Nephron progenitor cell (in vitro differentiated cells): Measurements from ENCODE around the gene DAPP1.

Experiments used
- DNase-seq: peaks from one replicate; pipeline ENCODE4 v3.0.0; 2021
- H3K27ac Mint-ChIP-seq: 2 replicates; pipeline ENCODE4 v1.8.0; 2021; ENCODE audit warnings: mild to moderate bottlenecking, moderate library complexity, mixed read lengths
- H3K27me3 Mint-ChIP-seq: 2 replicates; pipeline ENCODE4 v1.8.0; 2021; ENCODE audit warnings: mild to moderate bottlenecking, low read depth, mixed read lengths; ENCODE audit not compliant: poor library complexity
- H3K36me3 Mint-ChIP-seq: 2 replicates; pipeline ENCODE4 v1.8.0; 2021; ENCODE audit warnings: low read depth, mixed read lengths
- H3K4me1 Mint-ChIP-seq: 2 replicates; pipeline ENCODE4 v1.8.0; 2021; ENCODE audit warnings: mixed read lengths
- H3K4me3 Mint-ChIP-seq: 2 replicates; pipeline ENCODE4 v1.8.0; 2021; ENCODE audit warnings: mild to moderate bottlenecking, moderate library complexity, mixed read lengths
- H3K9me3 Mint-ChIP-seq: 2 replicates; pipeline ENCODE4 v1.8.0; 2021; ENCODE audit warnings: mild to moderate bottlenecking, moderate library complexity, mixed read lengths
- CTCF ChIP-seq: fragments of 200-600 bp; sonication (generic); IDR thresholded peaks from 2 replicates; pipeline ENCODE4 v1.5.0; 2021; ENCODE audit warnings: antibody characterized with exemption

DAPP1 gene

GRCh38 chr4:99808260-99808857 is 8.3 kb upstream of the DAPP1 start:
- H3K36me3 Mint-ChIP-seq: no peaks in the 10 kb centered on the region
- peak; percentile 81 for TF ChIP-seq CTCF
- peak; percentile 72 for DNase-seq
- no peaks in the 10 kb centered on the region for H3K9me3 Mint-ChIP-seq
- peaks cover 13% of the 10 kb centered on the region for H3K27me3 Mint-ChIP-seq
- no peak overlapping the region for H3K27ac Mint-ChIP-seq
- no peak overlapping the region for H3K4me3 Mint-ChIP-seq
- peaks cover 14% of the 10 kb centered on the region for H3K4me1 Mint-ChIP-seq

- no peak for TF ChIP-seq CTCF
- H3K4me1 Mint-ChIP-seq: peaks cover 4% of the 10 kb centered on the region
- no peak overlapping the region for H3K27ac Mint-ChIP-seq
- H3K9me3 Mint-ChIP-seq: no peaks in the 10 kb centered on the region
- H3K27me3 Mint-ChIP-seq: peaks cover 13% of the 10 kb centered on the region
- no peak for DNase-seq
- H3K36me3 Mint-ChIP-seq: no peaks in the 10 kb centered on the region
- no peak overlapping the region for H3K4me3 Mint-ChIP-seq
Observed at GRCh38 chr4:99809326-99809725, 7.3 kb upstream of the DAPP1 start.

GRCh38 chr4:99810536-99810935 is 6.1 kb upstream of the DAPP1 start:
- H3K4me3 Mint-ChIP-seq: no peak overlapping the region
- no peak for DNase-seq

GRCh38 chr4:99811117-99811516 is 5.5 kb upstream of the DAPP1 start:
- H3K36me3 Mint-ChIP-seq: no peaks in the 10 kb centered on the region
- H3K27me3 Mint-ChIP-seq: peaks cover 19% of the 10 kb centered on the region
- H3K9me3 Mint-ChIP-seq: no peaks in the 10 kb centered on the region
- no peak overlapping the region for H3K27ac Mint-ChIP-seq
- TF ChIP-seq CTCF: no peak
- peaks cover under 1% of the 10 kb centered on the region for H3K4me1 Mint-ChIP-seq
- no peak overlapping the region for H3K4me3 Mint-ChIP-seq
- no peak for DNase-seq

More at GRCh38 chr4:99810536-99810935, 6.1 kb upstream of the DAPP1 start:
- Mint-ChIP-seq H3K27me3 (peaks cover 19% of the 10 kb centered on the region), H3K27ac (no peak overlapping the region), H3K36me3 (no peaks in the 10 kb centered on the region), H3K9me3 (no peaks in the 10 kb centered on the region), H3K4me1 (no peaks in the 10 kb centered on the region)
- no peak for TF ChIP-seq CTCF

- H3K4me1 Mint-ChIP-seq: peaks cover 8% of the 10 kb centered on the region
- peaks cover 15% of the 10 kb centered on the region for H3K27me3 Mint-ChIP-seq
- no peaks in the 10 kb centered on the region for H3K36me3 Mint-ChIP-seq
- no peak overlapping the region for H3K4me3 Mint-ChIP-seq
- no peak for DNase-seq
- no peaks in the 10 kb centered on the region for H3K9me3 Mint-ChIP-seq
- no peak overlapping the region for H3K27ac Mint-ChIP-seq
- TF ChIP-seq CTCF: peak; percentile 36
Observed at GRCh38 chr4:99811850-99812249, 4.8 kb upstream of the DAPP1 start.

GRCh38 chr4:99815597-99816011 is 1.0 kb upstream of the DAPP1 start:
- no peak overlapping the region for H3K27ac Mint-ChIP-seq
- H3K36me3 Mint-ChIP-seq: no peaks in the 10 kb centered on the region
- no peaks in the 10 kb centered on the region for H3K9me3 Mint-ChIP-seq
- H3K27me3 Mint-ChIP-seq: peaks cover 15% of the 10 kb centered on the region
- peaks cover 11% of the 10 kb centered on the region for H3K4me1 Mint-ChIP-seq
- TF ChIP-seq CTCF: no peak
- no peak for DNase-seq
- H3K4me3 Mint-ChIP-seq: no peak overlapping the region
